GM21526 (cell line): ENCODE data around the gene KIR2DL4.
"Not testable (repeated sequence)": the region's sequence is repeated elsewhere in the genome, so short reads cannot be mapped to it uniquely, and the experiment has no call there.

Experiments
- ATAC-seq: cut with Tn5 transposase; IDR thresholded peaks from one replicate; pipeline ENCODE4 v1.9.1; 2021; ENCODE audit warnings: moderate library complexity; ENCODE audit not compliant: unreplicated experiment, low FRiP score

Gene KIR2DL4

DNA sequence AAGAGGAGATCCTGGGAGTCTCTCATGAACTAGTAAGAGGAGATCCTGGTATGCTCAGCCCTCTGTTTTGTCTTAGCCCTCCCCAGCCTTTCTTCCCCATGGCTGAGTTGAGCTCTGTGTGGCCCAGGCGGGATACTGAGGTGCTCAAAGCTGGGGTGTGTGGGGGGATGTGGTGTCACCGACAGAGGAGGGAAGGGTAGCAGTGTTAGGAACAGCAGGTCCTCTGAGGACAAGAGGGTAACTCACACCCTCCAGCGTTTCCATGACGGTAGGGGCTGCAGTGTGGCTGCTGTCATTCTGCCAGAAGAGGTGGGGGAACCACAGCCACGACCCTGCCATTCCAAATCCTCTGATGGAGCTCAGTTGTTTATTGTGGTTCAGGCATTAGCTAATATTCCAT is 691 bp downstream of the KIR2DL4 start:
- no peak for ATAC-seq

DNA sequence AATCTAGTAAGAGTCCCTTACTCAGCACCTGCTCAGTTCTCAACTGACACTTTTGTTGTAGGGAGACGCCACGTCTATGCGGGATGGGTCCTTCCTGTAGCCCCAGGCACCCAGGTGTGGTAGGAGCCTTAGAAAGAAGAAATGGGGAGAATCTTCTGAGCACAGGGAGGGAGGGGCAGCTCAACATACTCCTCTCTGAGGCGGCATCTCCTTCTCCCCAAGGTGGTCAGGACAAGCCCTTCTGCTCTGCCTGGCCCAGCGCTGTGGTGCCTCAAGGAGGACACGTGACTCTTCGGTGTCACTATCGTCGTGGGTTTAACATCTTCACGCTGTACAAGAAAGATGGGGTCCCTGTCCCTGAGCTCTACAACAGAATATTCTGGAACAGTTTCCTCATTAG is 1.2 kb downstream of the KIR2DL4 start:
- no peak for ATAC-seq

DNA sequence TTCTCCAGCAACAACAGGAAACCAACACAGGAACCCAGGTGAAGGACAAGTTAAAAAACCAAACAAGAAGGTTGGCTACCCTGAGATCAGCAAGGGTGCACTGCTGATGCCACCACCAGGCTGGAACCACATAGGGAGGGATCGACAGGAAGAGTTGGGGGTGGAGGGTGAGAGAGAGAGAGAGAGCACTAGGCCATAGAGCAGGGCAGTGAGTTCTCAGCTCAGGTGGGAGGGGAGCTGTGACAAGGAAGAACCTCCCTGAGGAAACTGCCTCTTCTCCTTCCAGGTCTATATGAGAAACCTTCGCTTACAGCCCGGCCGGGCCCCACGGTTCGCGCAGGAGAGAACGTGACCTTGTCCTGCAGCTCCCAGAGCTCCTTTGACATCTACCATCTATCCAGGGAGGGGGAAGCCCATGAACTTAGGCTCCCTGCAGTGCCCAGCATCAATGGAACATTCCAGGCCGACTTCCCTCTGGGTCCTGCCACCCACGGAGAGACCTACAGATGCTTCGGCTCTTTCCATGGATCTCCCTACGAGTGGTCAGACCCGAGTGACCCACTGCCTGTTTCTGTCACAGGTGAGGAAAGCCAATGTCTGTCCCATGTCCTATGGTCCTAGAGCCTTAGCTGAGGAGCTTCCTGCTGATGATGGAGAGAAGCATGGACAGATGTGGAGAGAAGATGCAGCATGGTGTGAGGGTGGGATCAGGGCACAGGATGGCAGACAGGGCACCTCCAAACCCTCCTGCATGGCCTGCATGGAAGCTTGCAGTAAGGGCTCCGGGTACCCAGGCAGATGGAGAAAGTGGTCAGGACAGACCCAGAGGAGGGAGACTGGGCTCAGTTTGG is 2.5 kb downstream of the KIR2DL4 start:
- no peak for ATAC-seq

DNA sequence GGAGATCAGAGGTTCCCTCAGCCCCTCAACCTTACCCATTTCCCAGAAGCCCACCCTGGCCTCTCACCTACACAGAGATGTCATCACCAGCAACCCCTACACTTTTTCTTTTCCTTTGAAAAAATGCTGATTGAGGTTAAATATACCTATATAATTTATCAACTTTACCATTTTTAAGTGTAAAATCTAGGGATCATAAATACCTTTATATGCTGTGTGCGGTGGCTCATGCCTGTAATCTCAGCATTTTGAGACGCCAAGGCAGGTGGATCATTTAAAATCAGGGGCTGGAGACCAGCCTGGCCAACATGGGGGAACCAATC is 3.1 kb downstream of the KIR2DL4 start:
- ATAC-seq = no peak

DNA sequence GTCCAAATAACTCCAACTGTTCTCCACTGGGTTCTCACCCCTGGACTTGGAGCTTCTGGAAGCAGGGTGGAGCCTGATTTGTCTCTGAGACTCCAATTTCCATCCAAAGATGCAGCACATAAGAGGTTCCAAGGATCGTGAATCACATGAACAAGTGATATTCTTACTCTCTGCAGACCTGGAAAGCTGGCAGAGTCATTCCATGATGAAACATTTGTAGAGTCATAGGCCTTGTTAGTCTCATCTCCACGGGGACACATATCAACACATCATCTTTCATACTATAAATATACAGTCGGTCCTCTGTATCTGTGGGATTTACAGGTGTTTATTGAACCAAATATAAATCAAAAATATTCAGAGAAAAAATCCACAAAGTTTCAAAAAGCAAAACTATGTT is 11.2 kb downstream of the KIR2DL4 start:
- not testable (repeated sequence) for ATAC-seq

DNA sequence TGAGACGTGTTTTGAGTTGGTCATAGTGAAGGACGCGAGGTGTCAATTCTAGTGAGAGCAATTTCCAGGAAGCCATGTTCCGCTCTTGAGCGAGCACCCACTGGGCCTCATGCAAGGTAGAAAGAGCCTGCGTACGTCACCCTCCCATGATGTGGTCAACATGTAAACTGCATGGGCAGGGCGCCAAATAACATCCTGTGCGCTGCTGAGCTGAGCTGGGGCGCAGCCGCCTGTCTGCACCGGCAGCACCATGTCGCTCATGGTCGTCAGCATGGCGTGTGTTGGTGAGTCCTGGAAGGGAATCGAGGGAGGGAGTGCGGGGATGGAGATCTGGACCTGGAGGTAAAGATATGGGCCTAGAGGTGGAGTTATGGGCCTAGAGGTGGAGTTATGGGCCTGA is 12.8 kb downstream of the KIR2DL4 start, which contains the start of gene KIR3DL1:
Gene KIR3DL1 (plus strand): TSS at position 218 of the 400 bp plus-strand sequence.
- ATAC-seq = not testable (repeated sequence)

DNA sequence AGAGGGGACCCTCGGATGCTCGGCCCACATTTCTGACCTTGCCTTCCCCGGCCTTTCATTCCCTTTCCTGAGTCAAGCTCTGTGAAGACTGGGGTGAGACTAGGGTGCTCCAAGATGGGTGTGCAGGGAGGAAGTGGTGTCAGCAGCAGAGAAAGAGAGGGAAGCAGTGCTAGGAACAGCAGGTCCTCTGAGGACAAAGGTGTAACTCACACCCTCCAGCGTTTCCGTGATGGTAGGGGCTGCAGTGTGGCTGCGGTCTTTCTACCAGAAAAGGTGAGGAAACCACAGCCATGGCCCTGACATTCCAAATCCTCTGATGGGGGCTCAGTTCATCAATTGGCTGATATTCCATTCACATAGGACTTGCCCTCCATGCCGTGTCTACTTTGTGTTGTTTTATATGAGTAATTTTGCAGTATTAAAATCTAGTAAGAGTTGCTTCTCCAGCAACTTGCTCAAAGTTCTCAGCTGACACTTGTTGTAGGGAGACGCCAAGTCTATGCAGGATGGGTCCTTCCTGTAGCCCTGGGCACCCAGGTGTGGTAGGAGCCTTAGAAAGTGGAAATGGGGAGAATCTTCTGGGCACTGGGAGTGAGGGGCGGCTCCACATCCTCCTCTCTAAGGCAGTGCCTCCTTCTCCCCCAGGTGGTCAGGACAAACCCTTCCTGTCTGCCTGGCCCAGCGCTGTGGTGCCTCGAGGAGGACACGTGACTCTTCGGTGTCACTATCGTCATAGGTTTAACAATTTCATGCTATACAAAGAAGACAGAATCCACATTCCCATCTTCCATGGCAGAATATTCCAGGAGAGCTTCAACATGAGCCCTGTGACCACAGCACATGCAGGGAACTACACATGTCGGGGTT is 14.5 kb downstream of the KIR2DL4 start:
- ATAC-seq = no peak

DNA sequence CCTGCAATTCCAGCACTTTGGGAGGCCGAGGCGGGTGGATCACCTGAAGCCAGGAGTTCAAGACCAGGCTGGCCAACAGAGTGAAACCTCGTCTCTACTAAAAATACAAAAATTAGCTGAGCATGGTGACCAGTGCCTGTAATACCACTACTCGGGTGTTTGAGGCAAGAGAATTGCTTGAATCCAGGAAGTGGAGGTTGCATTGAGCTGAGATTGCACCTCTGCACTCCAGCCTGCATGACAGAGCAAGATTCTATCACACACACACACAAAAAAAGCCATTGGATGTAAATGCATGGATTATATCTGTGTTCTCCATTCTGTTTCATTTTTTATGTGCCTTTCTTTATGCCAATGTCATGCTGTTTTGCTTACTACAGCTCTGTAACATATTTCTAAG is 21.0 kb downstream of the KIR2DL4 start:
- not testable (repeated sequence) for ATAC-seq

DNA sequence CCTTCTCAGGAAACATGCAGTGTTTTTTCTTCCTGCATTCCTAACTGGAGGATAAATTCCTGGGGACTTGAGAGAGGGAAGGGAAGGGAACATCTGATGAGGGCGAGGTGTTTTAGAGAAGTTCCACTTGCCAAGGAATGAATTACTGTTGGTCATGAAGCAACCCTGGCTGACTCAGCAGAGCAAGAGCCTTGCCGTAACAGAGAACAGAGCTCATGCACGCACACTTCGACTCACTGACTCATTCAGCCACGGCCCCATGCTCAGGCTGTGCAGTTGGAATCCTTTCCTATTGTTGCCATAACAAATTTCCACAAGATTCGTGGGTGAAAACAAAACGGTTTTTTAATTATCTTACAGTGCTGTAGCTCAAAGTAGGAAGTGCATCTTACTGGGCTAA is 21.9 kb downstream of the KIR2DL4 start:
- ATAC-seq = not testable (repeated sequence)

DNA sequence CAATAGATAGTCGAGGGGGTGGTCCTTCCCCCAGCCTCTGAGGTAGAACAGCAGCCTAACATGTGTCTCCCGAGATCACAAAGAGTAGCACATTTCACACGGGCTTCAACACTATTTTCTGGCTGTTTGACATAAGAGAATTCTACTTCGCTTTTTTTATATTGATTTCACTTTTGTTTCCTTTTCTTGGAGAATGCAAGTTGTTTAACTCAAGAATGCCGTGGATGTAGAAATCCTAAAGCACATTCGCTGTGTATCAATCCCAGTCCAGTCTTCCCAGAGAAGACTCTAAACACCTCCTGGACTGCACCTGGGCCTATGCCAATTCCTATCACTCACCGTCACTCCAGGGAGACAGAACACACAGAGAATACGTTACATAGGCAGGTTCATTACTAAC is 24.7 kb downstream of the KIR2DL4 start:
- ATAC-seq = not testable (repeated sequence)

DNA sequence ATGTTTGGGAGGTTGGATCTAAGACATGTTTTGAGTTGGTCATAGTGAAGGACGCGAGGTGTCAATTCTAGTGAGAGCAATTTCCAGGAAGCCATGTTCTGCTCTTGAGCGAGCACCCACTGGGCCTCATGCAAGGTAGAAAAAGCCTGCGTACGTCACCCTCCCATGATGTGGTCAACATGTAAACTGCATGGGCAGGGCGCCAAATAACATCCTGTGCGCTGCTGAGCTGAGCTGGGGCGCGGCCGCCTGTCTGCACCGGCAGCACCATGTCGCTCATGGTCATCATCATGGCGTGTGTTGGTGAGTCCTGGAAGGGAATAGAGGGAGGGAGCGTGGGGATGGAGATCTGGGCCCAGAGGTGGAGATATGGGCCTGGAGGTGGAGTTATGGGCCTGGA is 29.1 kb downstream of the KIR2DL4 start, which contains the start of gene KIR2DS4:
Gene KIR2DS4 (plus strand): TSS at position 181 of the 400 bp plus-strand sequence.
- not testable (repeated sequence) for ATAC-seq

DNA sequence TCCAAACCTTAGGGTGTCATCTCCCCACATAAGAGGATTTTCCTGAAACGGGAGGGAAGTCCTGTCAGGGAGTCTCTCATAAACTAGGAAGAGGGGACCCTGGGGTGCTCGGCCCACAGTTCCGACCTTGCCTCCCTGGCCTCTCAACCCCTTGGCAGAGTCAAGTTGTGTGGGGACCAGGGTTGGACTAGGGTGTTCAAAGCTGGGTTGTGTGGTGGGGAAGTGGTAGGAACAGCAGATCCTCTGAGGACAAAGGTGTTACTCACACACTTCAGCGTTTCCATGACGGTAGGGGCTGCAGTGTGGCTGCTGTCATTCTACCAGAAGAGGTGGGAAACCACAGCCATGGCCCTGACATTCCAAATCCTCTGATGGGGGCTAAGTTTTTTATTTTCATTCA is 31.7 kb downstream of the KIR2DL4 start:
- not testable (repeated sequence) for ATAC-seq

DNA sequence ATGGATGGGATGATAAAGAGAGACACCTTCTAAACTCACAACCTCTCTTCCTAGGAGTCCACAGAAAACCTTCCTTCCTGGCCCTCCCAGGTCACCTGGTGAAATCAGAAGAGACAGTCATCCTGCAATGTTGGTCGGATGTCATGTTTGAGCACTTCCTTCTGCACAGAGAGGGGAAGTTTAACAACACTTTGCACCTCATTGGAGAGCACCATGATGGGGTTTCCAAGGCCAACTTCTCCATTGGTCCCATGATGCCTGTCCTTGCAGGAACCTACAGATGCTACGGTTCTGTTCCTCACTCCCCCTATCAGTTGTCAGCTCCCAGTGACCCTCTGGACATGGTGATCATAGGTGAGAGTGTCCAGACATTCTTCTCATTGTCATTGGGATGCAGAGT is 34.1 kb downstream of the KIR2DL4 start:
- ATAC-seq = not testable (repeated sequence)

DNA sequence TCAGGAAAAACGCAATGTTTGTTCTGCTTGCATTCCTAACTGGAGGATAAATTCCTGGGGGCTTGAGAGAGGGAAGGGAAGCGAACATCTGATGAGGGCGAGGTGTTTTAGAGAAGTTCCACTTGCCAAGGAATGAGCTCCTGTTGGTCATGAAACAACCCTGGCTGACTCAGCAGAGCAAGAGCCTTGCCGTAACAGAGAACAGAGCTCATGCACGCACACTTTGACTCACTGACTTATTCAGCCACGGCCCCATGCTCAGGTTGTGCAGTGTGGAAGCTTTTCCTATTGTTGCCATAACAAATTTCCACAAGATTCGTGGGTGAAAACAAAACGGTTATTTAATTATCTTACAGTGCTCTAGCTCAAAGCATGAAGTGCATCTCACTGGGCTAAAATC is 39.8 kb downstream of the KIR2DL4 start:
- not testable (repeated sequence) for ATAC-seq

DNA sequence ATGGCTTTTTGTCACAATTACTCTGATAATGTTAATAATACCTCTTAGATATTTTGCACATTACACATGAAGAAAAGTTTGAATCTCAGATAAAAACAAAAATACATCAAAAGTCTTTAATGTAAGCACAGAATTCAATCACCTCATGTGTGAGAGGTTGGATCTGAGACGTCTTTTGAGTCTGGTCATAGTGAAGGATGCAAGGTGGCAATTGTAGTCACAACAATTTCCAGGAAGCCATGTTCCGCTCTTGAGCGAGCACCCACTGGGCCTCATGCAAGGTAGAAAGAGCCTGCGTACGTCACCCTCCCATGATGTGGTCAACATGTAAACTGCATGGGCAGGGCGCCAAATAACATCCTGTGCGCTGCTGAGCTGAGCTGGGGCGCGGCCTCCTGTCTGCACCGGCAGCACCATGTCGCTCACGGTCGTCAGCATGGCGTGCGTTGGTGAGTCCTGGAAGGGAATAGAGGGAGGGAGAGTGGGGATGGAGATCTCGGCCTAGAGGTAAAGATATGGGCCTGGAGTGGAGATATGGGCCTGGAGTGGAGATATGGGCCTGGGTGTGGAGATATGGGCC is 46.7 kb downstream of the KIR2DL4 start, which contains the start of gene KIR3DL2:
Gene KIR3DL2 (plus strand): TSS at position 383 of the 580 bp plus-strand sequence. CDS start 33 bp downstream, at position 416.
- not testable (repeated sequence) for ATAC-seq

DNA sequence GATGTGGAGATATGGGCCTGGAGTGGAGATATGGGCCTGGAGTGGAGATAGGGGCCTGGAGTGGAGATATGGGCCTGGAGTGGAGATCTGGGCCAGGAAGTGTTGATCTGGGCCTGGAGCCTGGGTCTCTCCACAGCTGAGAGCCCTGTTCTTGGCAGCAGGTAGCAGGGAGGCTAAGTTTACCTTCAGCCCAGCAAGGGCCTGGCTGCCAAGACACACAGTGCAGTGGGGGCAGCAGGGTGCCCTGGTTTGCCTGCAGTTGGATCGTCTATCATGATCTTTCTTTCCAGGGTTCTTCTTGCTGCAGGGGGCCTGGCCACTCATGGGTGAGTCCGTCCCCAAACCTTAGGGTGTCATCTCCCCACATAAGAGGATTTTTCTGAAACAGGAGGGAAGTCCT is 47.5 kb downstream of the KIR2DL4 start:
- ATAC-seq = no peak

DNA sequence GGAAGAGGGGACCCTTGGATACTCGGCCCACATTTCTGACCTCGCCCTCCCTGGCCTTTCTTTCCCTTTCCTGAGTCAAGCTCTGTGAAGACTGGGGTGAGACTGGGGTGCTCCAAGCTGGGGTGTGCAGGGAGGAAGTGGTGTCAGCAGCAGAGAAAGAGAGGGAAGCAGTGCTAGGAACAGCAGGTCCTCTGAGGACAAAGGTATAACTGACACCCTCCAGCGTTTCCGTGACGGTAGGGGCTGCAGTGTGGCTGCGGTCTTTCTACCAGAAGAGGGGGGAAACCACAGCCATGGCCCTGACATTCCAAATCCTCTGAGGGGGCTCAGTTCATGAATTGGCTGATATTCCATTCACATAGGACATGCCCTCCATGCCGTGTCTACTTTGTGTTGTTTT is 47.9 kb downstream of the KIR2DL4 start:
- no peak for ATAC-seq

DNA sequence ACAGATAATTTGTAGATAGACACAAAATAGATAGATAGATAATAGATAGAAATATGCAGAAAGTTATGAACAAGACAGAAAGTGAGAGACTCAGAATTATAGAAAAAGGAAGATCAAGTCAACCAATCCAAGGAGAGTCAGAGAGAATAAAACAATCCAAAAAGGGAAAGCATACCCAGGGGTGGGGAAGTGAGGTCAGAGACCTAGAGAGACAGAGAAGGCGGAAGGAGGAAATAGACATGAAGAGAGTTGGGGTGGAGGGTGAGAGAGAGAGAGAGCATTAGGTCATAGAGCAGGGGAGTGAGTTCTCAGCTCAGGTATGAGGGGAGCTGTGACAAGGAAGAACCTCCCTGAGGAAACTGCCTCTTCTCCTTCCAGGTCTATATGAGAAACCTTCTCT is 51.8 kb downstream of the KIR2DL4 start:
- not testable (repeated sequence) for ATAC-seq

DNA sequence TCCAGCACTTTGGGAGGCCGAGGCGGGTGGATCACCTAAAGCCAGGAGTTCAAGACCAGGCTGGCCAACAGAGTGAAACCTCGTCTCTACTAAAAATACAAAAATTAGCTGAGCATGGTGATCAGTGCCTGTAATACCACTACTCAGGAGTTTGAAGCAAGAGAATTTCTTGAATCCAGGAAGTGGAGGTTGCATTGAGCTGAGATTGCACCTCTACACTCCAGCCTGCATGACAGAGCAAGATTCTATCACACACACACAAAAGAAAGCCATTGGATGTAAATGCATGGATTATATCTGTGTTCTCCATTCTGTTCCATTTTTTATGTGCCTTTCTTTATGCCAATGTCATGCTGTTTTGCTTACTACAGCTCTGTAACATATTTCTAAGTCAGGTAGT is 55.1 kb downstream of the KIR2DL4 start:
- not testable (repeated sequence) for ATAC-seq

DNA sequence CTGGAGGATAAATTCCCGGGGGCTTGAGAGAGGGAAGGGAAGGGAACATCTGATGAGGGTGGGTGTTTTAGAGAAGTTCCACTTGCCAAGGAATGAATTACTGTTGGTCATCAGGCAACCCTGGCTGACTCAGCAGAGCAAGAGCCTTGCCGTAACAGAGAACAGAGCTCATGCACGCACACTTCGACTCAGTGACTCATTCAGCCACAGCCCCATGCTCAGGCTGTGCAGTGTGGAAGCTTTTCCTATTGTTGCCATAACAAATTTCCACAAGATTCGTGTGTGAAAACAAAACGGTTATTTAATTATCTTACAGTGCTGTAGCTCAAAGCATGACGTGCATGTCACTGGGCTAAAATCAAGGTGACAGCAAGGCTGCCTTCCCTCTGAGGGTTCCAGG is 56.0 kb downstream of the KIR2DL4 start:
- ATAC-seq = not testable (repeated sequence)

DNA sequence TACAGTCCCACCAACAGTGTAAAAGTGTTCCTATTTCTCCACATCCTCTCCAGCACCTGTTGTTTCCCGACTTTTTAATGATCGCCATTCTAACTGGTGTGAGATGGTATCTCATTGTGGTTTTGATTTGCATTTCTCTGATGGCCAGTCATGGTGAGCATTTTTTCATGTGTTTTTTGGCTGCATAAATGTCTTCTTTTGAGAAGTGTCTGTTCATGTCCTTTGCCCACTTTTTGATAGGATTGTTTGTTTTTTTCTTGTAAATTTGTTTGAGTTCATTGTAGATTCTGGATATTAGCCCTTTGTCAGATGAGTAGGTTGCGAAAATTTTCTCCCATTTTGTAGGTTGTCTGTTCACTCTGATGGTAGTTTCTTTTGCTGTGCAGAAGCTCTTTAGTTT is 60.0 kb downstream of the KIR2DL4 start:
- not testable (repeated sequence) for ATAC-seq
